GM18870 (cell line): ENCODE data around the gene OSBPL9.

Experiments used
- ATAC-seq: cut with Tn5 transposase; IDR thresholded peaks from one replicate; pipeline ENCODE4 v1.9.1; 2021; ENCODE audit warnings: moderate library complexity; ENCODE audit not compliant: unreplicated experiment

The OSBPL9 gene, protein sequence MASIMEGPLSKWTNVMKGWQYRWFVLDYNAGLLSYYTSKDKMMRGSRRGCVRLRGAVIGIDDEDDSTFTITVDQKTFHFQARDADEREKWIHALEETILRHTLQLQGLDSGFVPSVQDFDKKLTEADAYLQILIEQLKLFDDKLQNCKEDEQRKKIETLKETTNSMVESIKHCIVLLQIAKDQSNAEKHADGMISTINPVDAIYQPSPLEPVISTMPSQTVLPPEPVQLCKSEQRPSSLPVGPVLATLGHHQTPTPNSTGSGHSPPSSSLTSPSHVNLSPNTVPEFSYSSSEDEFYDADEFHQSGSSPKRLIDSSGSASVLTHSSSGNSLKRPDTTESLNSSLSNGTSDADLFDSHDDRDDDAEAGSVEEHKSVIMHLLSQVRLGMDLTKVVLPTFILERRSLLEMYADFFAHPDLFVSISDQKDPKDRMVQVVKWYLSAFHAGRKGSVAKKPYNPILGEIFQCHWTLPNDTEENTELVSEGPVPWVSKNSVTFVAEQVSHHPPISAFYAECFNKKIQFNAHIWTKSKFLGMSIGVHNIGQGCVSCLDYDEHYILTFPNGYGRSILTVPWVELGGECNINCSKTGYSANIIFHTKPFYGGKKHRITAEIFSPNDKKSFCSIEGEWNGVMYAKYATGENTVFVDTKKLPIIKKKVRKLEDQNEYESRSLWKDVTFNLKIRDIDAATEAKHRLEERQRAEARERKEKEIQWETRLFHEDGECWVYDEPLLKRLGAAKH

DNA sequence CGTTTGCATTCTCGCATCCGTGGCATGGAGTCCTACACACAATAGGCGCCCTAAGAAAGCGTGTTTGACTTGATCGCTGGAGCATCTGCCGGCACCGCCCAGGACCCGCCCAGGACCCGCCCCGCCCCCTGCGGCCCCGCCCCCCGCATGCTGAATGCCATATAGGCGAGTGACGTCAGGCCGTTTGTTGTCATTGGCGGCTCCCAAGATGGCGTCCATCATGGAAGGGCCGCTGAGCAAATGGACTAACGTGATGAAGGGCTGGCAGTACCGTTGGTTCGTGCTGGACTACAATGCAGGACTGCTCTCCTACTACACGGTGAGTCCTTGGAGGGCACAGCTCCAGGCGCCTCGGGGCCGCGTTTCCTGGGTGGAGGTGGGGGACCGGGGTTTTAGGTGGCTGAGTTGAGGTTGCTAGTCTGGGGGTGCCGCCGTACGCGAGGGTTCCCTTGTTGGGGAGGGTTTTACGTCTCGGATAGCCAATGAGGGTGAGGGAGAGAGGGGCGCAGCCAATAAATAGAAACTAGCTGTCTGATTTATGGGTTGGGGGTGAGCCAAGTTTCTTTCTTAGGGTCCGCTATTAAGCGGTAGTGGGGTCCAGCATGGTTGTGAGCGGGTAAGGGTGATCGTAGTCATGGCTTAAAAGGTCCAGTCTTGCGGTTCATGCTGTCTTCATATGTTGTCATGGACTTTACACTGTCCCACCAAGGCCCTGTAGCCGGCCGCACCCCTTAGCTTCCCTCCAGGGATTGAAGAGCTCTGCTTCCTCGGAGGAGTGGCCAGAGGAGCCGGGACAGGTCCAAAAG is at the start of gene OSBPL9:
TSS of gene OSBPL9 (plus strand) at position 190 of the 806 bp plus-strand sequence. CDS start at position 209, 19 bp downstream.
- peak; percentile 80 for ATAC-seq

DNA sequence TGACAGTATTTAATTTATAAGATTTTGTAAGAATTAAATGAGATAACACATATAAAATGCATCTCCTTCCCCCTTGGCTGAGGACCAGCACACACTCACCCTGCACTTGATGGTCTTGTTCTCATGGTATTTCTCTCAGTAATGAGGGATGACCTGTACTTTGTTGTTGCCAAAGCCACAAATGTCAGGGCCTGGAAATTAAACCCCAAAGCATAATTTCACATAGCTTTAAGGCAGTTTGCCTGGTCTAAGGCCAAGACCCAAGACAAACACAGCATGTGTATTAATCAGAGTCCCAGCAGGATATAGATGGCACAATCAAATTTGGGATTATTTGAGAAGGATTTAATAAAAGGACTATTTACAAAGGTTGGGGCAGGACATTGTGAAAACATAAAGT is 49.2 kb upstream of the OSBPL9 start:
- no peak for ATAC-seq

DNA sequence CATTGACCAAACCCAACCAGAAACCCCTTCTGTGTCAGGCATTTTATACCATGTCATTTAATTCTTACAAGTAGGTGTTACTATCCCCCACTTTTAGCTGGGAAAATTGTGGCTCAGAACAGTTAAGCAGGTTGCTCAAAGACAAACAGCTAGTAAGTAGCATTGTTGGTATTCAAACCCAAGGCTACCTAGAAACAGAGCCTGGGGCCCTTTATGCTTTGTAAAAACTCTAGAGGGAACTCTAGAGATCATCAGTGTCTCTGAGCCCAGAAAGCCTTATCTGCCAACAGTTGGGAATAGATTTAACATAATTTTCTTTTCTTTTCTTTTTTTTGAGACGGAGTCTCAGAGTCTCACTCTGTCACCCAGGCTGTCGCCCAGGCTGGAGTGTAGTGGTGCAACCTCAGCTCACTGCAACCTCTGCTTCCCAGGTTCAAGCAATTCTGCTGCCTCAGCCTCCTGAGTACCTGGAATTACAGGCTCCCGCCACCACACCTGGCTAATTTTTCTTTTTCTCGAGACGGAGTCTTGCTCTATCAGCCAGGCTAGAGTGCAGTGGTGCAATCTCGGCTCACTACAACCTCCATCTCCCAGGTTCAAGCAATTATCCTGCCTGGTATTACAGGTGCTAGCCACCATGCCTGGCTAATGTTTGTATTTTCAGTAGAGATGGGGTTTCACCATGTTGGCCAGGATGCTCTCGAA is 48.5 kb upstream of the OSBPL9 start:
- ATAC-seq, result no peak

DNA sequence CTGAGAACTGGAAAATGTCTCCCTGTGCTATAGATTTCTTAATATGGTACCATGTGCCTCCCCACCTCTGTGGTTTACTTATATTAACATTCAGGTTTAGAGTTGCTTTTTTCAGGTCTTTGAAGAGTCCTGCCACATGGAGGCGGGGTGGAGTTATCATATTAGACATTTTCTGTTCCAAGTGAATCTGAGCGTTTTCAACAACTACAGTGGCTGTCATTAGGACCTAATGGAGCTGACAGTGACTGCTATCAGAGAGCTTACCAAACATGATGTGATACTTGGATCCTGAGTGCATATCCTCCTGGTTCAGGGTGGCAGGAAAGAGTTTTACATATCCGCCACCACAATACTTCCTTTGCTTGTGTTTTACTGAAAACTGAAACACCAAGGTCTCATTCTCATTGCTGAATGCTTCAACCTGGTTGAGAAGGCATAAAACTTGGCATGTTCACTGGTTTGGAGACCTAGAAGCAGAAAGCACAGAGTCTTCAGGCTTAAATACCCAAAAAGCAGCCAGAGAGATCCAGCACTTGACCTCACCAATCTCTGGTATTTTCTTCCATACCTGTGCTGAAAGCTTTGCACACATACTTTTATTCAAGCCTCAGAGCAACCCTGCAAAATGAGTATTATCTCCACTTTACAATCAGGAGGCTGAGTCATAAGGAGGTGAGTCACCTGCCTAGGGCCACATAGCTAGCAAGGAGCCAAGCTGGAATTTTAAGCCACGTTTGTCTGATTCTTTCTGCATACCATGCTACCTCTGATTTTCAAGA is 47.4 kb upstream of the OSBPL9 start:
- peak; percentile 86 for ATAC-seq

DNA sequence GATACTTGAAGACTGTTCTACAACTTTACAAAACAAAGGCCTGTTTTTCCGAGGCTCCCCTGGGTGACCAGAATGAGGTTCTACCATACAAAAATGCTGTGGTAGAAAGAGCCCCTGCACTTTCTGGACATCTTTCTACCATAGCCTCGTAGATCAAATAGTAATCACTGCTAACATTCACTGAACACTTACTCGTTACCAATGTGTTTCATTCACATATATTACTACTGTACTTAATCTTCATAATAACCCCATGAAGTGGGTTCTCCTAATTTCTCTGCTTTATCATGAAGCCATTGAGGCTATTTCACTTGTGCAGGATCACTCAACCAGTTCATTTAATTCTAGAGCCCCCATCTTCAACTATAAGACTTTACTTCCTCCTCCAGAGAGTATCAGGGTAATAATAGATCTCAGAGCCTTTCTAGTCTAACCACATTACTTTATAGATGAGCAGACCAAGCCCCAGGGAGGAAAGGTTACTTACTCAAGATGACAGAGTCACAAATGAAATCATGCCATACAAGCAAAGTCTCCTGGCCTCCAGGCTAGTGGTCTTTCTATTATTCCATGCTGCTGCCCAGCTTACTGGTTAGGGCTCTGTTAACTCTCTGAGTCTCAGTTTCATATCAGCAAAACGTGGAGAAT is 46.7 kb upstream of the OSBPL9 start:
- ATAC-seq, result no peak

DNA sequence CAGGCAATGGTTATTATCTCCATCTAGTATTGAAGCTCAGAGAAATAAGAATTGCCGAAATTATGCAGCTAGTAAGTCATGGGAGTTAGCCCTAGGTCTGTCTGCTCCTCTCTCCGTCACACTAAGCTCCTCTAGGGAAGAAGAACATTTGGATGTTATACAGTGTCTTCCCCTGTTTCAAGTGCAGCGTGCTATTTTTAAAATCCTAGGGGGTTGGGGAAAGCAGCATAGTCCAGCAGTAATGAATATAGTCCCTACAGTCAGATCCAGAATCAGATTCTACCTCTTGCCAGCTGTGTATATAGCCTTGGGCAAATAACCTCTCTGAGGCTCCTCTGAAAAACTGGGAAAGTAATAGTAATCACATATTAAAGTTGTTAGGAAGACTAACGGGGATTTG is 44.5 kb upstream of the OSBPL9 start:
- ATAC-seq, result no peak

DNA sequence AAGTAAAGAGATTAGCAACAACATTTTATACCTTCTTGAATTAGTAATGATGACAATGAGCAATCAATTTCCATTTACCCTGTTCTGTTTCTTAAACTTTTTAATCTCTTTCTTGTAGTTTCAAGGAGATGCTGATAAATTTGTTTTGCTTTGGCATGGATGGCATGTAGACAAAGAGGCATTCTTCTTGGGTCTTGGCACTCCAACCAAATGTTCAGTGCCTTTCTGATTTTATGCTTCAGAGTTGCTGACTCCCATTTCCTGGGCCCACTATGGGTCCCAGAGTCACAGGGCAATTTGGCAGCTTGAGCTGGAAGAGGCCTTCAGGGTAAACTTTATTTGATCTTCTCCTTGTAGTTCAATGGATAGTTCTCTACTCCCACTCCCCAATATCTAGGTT is 42.1 kb upstream of the OSBPL9 start:
- ATAC-seq, result no peak

DNA sequence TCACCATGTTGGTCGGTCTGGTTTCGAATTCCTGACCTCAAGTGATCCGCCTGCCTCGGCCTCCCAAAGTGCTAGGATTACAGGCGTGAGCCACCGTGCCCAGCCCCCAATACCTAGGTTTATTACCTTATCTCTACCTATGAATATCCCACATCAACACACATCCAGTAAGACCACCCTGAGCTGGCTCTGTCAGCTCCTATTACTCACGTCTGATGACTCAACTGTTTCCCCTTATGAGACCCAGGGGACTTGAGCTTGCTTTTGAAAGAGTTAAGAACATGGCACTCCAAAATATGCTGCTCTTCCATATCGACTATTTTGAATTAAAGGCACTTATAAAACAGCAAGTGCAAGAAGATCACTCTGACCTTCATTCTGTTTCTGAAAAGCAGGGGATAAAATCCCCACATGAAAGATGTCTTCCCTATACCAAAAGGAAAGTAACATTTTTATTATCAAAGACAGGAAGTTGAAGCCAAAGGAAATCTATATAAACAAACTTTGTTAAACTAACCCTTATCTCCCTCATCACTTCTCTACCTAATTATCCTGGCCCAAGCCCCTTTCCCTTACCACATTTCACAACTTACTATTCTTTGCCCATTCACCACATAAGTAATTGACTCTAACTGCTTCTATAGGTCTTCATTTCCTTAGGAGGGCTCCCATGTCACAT is 41.3 kb upstream of the OSBPL9 start:
- no peak for ATAC-seq

DNA sequence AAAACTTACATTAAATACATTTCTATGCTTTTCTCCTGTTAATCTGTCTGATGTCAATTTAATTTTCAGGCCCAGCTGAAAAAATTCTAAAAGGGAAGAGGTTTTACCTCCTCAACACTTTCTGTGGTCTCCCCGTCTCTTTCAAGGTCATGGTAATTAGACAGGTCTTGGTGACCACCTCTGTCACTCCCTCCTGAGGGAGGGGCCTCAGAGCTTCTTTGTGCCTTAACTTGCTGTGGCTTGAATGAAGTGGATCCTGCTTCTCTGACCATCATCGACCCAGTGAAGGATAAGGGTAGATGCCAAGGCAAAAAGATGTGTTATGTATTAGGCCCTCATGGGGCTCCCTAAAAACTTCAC is 40.8 kb upstream of the OSBPL9 start:
- no peak for ATAC-seq

DNA sequence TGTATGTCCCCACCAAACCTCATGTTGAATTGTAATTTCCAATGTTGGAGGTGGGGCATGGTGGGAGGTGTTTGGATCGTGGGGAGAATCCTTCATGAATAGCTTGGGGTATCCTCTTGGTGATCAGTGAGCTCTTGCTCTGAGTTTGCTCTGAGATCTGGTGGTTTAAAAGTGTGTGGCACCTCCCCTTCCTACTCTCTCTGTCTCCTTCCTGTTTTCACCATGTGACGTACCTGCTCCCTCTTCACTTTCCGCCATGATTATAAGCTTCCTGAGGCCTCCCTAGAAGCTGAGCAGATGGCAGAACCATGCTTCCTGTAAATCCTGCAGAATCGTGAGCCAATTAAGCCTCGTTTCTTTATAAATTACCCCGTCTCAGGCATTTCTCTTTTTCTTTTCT is 40.0 kb upstream of the OSBPL9 start:
- ATAC-seq, result no peak

DNA sequence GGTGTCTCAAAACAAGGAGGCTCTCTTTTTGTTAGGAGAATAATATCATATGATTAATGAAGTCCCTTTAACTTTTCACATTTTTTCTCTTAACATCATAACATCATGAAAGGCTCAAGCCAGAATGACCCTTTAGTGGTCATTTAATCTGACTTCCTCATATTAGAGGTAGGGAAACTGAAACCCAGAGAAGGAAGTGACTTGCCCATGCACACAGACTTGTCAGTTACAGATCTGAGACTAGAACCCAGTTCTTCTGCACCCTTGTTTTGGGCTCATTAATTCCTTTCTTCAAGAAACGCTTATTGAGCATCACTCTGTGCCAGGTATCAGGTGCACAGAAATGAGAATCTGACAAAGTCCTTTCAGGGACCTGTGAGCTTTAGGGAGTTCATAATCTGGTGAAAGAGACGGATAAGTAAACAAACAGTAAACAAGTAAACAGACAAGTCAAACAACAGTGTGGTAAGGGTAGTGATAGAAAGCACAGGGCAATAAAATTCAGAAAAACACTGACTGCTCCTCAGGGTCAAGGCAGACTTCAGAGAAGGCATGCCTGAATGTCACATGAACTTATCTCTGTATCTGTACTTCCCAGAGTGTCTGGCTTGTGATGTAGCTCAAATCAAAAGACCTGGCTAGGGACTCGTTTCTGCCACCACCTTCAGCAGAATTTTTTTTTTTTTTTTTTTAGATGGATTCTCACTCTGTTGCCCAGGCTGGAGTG is 38.3 kb upstream of the OSBPL9 start:
- peak; percentile 72 for ATAC-seq

DNA sequence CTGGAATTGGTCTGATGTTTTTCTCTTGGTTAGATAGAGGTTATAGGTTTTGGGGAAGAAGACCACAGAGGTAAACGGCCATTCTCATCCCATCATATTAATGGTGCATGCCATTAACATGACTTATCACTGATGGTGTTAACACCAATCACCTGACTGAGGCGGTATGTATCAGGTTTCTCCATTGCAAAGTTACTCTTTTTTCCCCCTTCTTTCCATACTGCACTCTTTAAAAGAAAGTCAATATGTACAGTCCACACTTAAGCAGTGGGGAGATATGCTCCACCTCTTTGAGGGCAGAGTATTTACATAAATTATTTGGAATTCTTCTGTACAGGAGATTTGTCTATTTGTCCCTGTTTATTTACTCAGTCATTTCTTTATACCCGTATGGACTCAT is 35.7 kb upstream of the OSBPL9 start:
- no peak for ATAC-seq

DNA sequence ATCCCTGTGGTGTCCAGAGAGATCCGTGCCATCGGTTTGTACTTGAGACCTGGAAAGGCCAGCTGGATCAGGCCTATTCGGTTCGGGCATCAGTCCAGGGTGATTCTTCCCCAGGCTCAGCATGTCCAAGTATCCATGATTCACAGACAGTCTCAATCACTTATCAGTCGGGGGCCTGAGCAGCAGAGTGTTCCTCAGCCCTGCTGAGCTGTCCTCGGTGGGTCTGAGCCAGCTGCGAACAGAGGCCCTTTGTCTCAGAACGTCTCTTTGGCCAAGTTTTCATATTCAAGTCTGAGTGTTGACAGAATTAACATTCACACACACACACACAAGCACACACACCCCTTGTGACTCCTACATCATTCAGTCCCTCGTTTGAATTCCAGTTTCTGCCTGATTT is 33.4 kb upstream of the OSBPL9 start:
- ATAC-seq, result no peak

DNA sequence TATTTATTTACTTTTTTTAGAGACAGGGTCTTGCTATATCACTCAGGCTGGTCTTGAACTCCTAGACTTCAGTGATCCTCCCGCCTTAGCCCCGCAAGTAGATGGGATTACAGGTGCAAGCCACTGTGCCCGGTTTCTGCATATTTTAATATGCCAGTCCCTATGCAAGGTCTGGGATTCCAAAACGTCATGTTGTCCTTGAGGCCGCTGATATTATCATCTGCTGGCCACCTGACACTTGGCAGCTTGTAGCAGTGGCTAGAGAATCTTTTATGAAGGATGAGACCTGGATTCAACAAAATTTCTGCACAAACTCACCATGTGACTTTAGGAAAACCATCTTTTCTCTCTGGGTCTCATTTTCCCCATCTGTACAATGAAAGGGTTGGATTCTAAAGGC is 32.9 kb upstream of the OSBPL9 start:
- ATAC-seq, result no peak

DNA sequence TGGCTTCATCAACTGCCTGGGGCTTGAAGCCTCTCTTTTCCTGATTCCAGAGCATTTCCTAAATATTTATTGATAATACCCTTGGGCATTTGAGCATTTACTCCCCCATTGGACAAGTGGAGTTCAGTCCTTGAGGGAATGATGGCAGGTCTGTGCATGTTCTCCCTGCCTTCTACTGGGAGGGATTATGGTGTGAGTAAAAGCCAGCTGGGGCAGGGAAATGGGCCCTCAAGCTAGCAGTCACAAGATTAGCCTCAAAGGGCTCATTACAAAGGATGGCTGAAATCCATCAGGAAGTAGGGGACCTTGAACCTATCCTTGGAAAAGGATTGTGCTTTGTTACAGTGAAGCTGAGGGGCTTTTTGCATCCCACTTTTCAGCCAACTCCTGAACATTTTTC is 24.2 kb upstream of the OSBPL9 start:
- no peak for ATAC-seq

DNA sequence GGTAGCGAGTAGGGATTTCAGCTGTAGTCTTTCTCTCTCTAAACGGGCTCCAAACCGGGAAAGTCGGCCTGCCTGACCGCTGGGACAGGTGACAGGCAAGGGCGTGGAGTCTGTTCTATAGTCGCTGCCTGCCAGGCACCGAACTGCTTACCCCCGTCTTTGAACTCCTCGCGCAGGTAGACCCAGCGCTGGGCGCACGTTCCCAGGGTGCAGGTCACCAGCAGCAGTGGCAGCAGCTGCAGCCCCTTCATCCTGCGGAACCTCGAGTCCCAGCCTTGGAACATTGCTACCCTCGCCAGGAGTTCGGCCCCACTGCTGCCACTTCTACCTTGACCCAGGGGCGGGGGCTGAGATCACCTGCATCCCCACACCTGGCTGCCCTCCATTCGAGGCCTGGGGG is 22.2 kb upstream of the OSBPL9 start:
- no peak for ATAC-seq

DNA sequence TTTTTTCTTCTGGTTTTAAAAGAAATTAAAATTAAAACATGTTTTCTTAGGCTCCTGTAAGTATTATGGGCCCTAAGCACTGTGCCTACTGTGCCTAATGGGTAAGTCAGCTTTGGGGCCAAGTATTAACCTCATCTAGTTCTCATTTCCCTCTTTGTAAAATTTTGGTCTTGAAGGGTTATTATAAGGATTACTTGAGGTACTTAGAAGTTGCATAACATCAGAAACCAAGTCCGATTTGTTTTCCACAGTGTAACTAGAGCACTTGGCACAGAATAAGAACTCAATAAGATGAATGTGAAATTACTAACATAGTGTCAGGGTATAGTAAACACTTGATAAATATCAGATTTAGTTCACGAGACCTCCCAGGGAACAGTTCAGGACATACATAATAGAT is 16.4 kb upstream of the OSBPL9 start:
- ATAC-seq, result no peak

DNA sequence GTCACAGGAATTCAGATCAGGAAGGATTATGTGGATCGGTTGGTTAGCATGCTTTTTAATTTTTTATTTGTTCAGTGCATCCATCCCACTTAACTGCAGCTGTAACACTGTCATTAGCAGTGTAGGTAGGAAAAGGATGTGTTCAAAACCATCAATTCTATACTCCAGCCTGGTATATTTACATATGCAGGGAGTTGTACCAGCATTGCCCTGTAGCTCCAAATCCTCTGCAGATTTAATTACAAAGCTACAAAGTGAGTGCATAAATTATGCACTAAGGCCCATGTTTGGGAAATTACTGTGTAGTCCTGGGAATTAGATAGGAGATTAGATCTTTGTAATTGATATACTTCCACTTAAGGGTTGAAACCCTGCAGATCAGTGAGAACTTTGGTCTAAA is 15.9 kb upstream of the OSBPL9 start:
- ATAC-seq, result no peak
